ENCODE data around the gene GPR150.

DNA sequence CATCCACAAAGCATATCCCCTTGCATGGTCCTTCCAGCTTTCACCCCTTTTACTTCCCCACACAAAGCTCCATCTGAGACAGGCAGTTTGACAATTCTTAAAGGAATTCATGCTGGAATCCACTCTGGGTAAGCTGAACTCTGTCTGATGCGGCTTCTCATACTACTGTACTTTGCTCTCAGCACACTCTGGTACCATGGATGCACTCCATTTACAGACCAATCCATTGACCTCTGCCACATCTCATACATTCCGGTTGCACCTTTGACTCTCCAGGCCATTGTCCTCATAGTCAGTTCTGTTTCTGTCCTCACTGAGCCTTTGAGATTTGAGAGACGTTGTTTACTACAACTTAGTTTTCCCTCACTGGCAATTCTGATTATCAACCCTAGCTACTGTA lies 50.7 kb downstream of the GPR150 start:
- TF ChIP-seq, protein P1, sequence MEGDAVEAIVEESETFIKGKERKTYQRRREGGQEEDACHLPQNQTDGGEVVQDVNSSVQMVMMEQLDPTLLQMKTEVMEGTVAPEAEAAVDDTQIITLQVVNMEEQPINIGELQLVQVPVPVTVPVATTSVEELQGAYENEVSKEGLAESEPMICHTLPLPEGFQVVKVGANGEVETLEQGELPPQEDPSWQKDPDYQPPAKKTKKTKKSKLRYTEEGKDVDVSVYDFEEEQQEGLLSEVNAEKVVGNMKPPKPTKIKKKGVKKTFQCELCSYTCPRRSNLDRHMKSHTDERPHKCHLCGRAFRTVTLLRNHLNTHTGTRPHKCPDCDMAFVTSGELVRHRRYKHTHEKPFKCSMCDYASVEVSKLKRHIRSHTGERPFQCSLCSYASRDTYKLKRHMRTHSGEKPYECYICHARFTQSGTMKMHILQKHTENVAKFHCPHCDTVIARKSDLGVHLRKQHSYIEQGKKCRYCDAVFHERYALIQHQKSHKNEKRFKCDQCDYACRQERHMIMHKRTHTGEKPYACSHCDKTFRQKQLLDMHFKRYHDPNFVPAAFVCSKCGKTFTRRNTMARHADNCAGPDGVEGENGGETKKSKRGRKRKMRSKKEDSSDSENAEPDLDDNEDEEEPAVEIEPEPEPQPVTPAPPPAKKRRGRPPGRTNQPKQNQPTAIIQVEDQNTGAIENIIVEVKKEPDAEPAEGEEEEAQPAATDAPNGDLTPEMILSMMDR (IDR thresholded peaks at IDR 0.05; ENCODE audit: low read length) = no peak
- no peak for TF ChIP-seq EZH2 (IDR thresholded peaks at IDR 0.05; ENCODE audit: borderline replicate concordance, low read length)

Measured in OCI-LY1 (cell line).